OCI-LY7 (cell line): ENCODE measurements around the gene ATP1A2. TPM values are rescaled to one million over a fixed set of nuclear protein-coding genes. Genes with fewer than 3 reads are reported as not detected.
"Not testable (repeated sequence)": the region's sequence is repeated elsewhere in the genome, so short reads cannot be mapped to it uniquely, and the experiment has no call there.

Experiments
- BruUV-seq: library from RNA; stranded (reverse); fragments of 400-500 nt; replicated peaks from 2 replicates; lab custom pipeline; 2021; lab: Mats Ljungman, UMichigan
- CTCF ChIA-PET: fragments of 300-600 bp; sonication (Branson Sonifier 250); formaldehyde crosslinking; loops from one replicate; lab custom pipeline; 2022; ENCODE audit warnings: antibody characterized with exemption; ENCODE audit not compliant: unreplicated experiment; lab: Charles Lee
- POLR2A ChIA-PET: fragments of 300-600 bp; sonication (Branson Sonifier 250); formaldehyde crosslinking; loops from one replicate; lab custom pipeline; 2022; ENCODE audit warnings: antibody characterized with exemption; lab: Charles Lee
- DNase-seq: peaks from one replicate; pipeline ENCODE4 v3.0.0-alpha.2; 2015; ENCODE audit warnings: low spot score
- H2AFZ ChIP-seq: fragments of 200-600 bp; sonication (generic), shearing (Covaris generic); 2 replicates; pipeline ENCODE4 v1.6.1; 2014; ENCODE audit warnings: mild to moderate bottlenecking, antibody characterized with exemption, low read length, moderate library complexity
- H3K27ac ChIP-seq: fragments of 200-600 bp; sonication (generic); 2 replicates; pipeline ENCODE4 v1.5.1; 2014; ENCODE audit warnings: mixed run types, low read depth, mild to moderate bottlenecking, moderate library complexity, low read length, inconsistent platforms; ENCODE audit not compliant: poor library complexity, severe bottlenecking
- H3K36me3 ChIP-seq: fragments of 200-600 bp; sonication (generic); 2 replicates; pipeline ENCODE4 v1.6.1; 2014; ENCODE audit warnings: mild to moderate bottlenecking, antibody characterized with exemption, low read length, moderate library complexity, mixed read lengths; ENCODE audit not compliant: insufficient read depth
- H3K4me1 ChIP-seq: fragments of 200-600 bp; sonication (generic); 2 replicates; pipeline ENCODE4 v1.5.1; 2014; ENCODE audit warnings: mild to moderate bottlenecking, low read length; ENCODE audit not compliant: insufficient read depth, poor library complexity, severe bottlenecking
- H3K4me2 ChIP-seq: fragments of 200-600 bp; sonication (generic); 2 replicates; pipeline ENCODE4 v1.6.1; 2014; ENCODE audit warnings: mild to moderate bottlenecking, low read length
- H3K4me3 ChIP-seq: fragments of 200-600 bp; sonication (generic); 2 replicates; pipeline ENCODE4 v1.5.1; 2014; ENCODE audit warnings: mild to moderate bottlenecking, low read depth, low read length; ENCODE audit not compliant: poor library complexity, severe bottlenecking
- H3K79me2 ChIP-seq: fragments of 200-600 bp; sonication (generic); 2 replicates; pipeline ENCODE4 v1.6.1; 2016; ENCODE audit warnings: low read depth, mild to moderate bottlenecking, low read length, moderate library complexity, mixed read lengths; ENCODE audit not compliant: insufficient read depth
- H3K9me2 ChIP-seq: fragments of 200-600 bp; sonication (generic); 2 replicates; pipeline ENCODE4 v1.6.1; 2016; ENCODE audit warnings: mild to moderate bottlenecking, low read length, mixed read lengths; ENCODE audit not compliant: insufficient read depth
- H3K9me3 ChIP-seq: fragments of 200-600 bp; sonication (generic); 2 replicates; pipeline ENCODE4 v1.6.1; 2014; ENCODE audit warnings: mild to moderate bottlenecking, mixed run types, low read length, mixed read lengths
- H4K20me1 ChIP-seq: fragments of 200-600 bp; sonication (generic); 2 replicates; pipeline ENCODE4 v1.6.1; 2014; ENCODE audit warnings: mild to moderate bottlenecking, antibody characterized with exemption, low read length, moderate library complexity, mixed read lengths; ENCODE audit not compliant: insufficient read depth
- CTCF ChIP-seq: fragments of 200-600 bp; sonication (generic); conservative IDR thresholded peaks from 2 replicates; pipeline ENCODE4 v1.5.1; 2014; ENCODE audit warnings: mild to moderate bottlenecking, antibody characterized with exemption, low read length, moderate library complexity, mixed read lengths
- EZH2phosphoT487 ChIP-seq: fragments of 200-600 bp; sonication (generic); IDR thresholded peaks from 2 replicates; pipeline ENCODE4 v1.6.1; 2018; ENCODE audit warnings: low read depth, borderline replicate concordance, mild to moderate bottlenecking, mixed run types, antibody characterized with exemption, low read length, moderate library complexity, mixed read lengths
- intact Hi-C: fragments of 100-400 bp; cut with micrococcal nuclease; formaldehyde crosslinking; loops from one replicate; pipeline ENCODE4 v1.10.0; 2022; ENCODE audit not compliant: unreplicated experiment
- total RNA-seq, 2 experiments: library from RNA; depleted of rRNA in 1 of 2; stranded (reverse); fragments of >200 nt in 1 of 2; shearing (Covaris generic) in 1 of 2; gene quantifications; 2 replicates each; pipeline ENCODE4 v1.2.3, GENCODE V29; 2014 to 2022

The ATP1A2 gene
- total RNA-seq, 2 experiments from 2014 or later = not detected

GRCh38 chr1:160108888-160109662, 6.5 kb upstream of the ATP1A2 start:
- no peaks in the 10 kb centered on the region for H4K20me1 ChIP-seq
- no peaks in the 10 kb centered on the region for H3K36me3 ChIP-seq
- TF ChIP-seq CTCF = peak; percentile 81
- no peak for TF ChIP-seq EZH2phosphoT487
- H3K9me3 ChIP-seq = no peaks in the 10 kb centered on the region
- H3K4me1 ChIP-seq = peaks cover 4% of the 10 kb centered on the region
- intact Hi-C loops = no loop called here
- ChIA-PET CTCF (interaction anchor here (0.5 kb wide), 1 partner anchor 13 kb away, joined by 5 read pairs; no protein-coding TSS in a partner anchor), POLR2A (interaction anchor here (0.6 kb wide), 1 partner anchor 32 kb away, joined by 4 read pairs; no protein-coding TSS in a partner anchor)
- H3K4me2 ChIP-seq = no peak overlapping the region
- H3K79me2 ChIP-seq = no peaks in the 10 kb centered on the region
- DNase-seq = peak; percentile 81
- BruUV-seq = no TSS peak
- H3K9me2 ChIP-seq = no peaks in the 10 kb centered on the region
- no peak overlapping the region for H3K4me3 ChIP-seq
- H3K27ac ChIP-seq = no peak overlapping the region
- peak overlapping the region; percentile 49; the same call in 1 of the 2 replicates for H2AFZ ChIP-seq

- Histone ChIP-seq H3K9me3 (no peaks in the 10 kb centered on the region), H3K79me2 (no peaks in the 10 kb centered on the region), H3K27ac (no peak overlapping the region), H4K20me1 (no peaks in the 10 kb centered on the region), H3K36me3 (no peaks in the 10 kb centered on the region), H3K4me1 (peaks cover 4% of the 10 kb centered on the region), H3K4me3 (no peak overlapping the region), H3K4me2 (no peak overlapping the region), H2AFZ (no peak overlapping the region), H3K9me2 (no peaks in the 10 kb centered on the region)
- POLR2A ChIA-PET = no interaction called here
- BruUV-seq = no TSS peak
- CTCF ChIA-PET = no interaction called here
- TF ChIP-seq CTCF (no peak), EZH2phosphoT487 (no peak)
- DNase-seq = no peak
- intact Hi-C loops = no loop called here
These were observed 5.9 kb upstream of the ATP1A2 start for GRCh38 chr1:160109686-160110085.

GRCh38 chr1:160111462-160111861, 4.1 kb upstream of the ATP1A2 start:
- H2AFZ ChIP-seq, H3K4me2 ChIP-seq, intact Hi-C loops, H4K20me1 ChIP-seq, H3K27ac ChIP-seq, BruUV-seq, H3K4me3 ChIP-seq, H3K36me3 ChIP-seq, POLR2A ChIA-PET, H3K9me2 ChIP-seq, H3K79me2 ChIP-seq, DNase-seq, H3K4me1 ChIP-seq, H3K9me3 ChIP-seq, CTCF ChIA-PET: not testable (repeated sequence)
